HepG2 (cell line): Measurements from ENCODE around the gene ALCAM. TPM values are rescaled to one million over a fixed set of nuclear protein-coding genes. Genes with fewer than 3 reads are reported as not detected.

Experiments
- ARHGAP35 ChIP-seq: sonication (generic); formaldehyde crosslinking; IDR thresholded peaks from 2 replicates; pipeline ENCODE4 v1.9.0; 2022; ENCODE audit warnings: mild to moderate bottlenecking, inconsistent platforms, moderate library complexity, missing genetic modification reagents, borderline replicate concordance
- CBX1 ChIP-seq: IDR thresholded peaks from one replicate; pipeline ENCODE4 v1.6.1; 2016; ENCODE audit warnings: antibody characterized with exemption, low read depth
- FOXM1 ChIP-seq: sonication (generic); formaldehyde crosslinking; IDR thresholded peaks from 2 replicates; pipeline ENCODE4 v1.5.0; 2020; ENCODE audit warnings: missing genetic modification reagents
- HNRNPH1 ChIP-seq: fragments of 200-400 bp; formaldehyde crosslinking; optimal IDR thresholded peaks from 2 replicates; pipeline ENCODE3; 2017; ENCODE audit warnings: mild to moderate bottlenecking, low read depth, low read length
- NCOR1 ChIP-seq: fragments of 200-600 bp; sonication (generic); IDR thresholded peaks from 2 replicates; pipeline ENCODE4 v1.7.0; 2017; ENCODE audit warnings: antibody characterized with exemption, low read length, borderline replicate concordance
- PCBP2 ChIP-seq: fragments of 200-400 bp; formaldehyde crosslinking; optimal IDR thresholded peaks from 2 replicates; pipeline ENCODE3; 2018; ENCODE audit warnings: low read length, low read depth; ENCODE audit not compliant: poor library complexity, severe bottlenecking
- RARA ChIP-seq: IDR thresholded peaks from 2 replicates; pipeline ENCODE4 v1.6.1; 2016; ENCODE audit warnings: missing genetic modification reagents, missing compliant biosample characterization
- SIN3B ChIP-seq: fragments of 150-350 bp; IDR thresholded peaks from 2 replicates; pipeline ENCODE4 v1.6.1; 2014; ENCODE audit warnings: low read length
- SNAPC2 ChIP-seq: sonication (generic); formaldehyde crosslinking; IDR thresholded peaks from 2 replicates; pipeline ENCODE4 v1.8.1; 2022; ENCODE audit warnings: mild to moderate bottlenecking, missing genetic modification reagents
- ZFP90 ChIP-seq: sonication (generic); formaldehyde crosslinking; IDR thresholded peaks from 2 replicates; pipeline ENCODE4 v1.8.0; 2022; ENCODE audit warnings: missing genetic modification reagents, mild to moderate bottlenecking, inconsistent platforms, borderline replicate concordance
- ZMAT3 ChIP-seq: sonication (generic); formaldehyde crosslinking; conservative IDR thresholded peaks from 2 replicates; pipeline ENCODE4 v1.7.0; 2021; ENCODE audit warnings: missing genetic modification reagents
- ZNF12 ChIP-seq: sonication (generic); formaldehyde crosslinking; IDR thresholded peaks from 2 replicates; pipeline ENCODE4 v1.5.0; 2020; ENCODE audit warnings: missing genetic modification reagents
- ZNF431 ChIP-seq: sonication (generic); formaldehyde crosslinking; IDR thresholded peaks from 2 replicates; pipeline ENCODE4 v1.9.0; 2022; ENCODE audit warnings: missing genetic modification reagents, low read depth, mild to moderate bottlenecking, borderline replicate concordance
- ZNF550 ChIP-seq: sonication (generic); formaldehyde crosslinking; IDR thresholded peaks from 2 replicates; pipeline ENCODE4 v1.4.0; 2020; ENCODE audit warnings: mild to moderate bottlenecking, missing genetic modification reagents, borderline replicate concordance
- ZNF563 ChIP-seq: sonication (generic); formaldehyde crosslinking; IDR thresholded peaks from 2 replicates; pipeline ENCODE4 v1.8.0; 2022; ENCODE audit warnings: mild to moderate bottlenecking, moderate library complexity, missing genetic modification reagents
- polyA plus RNA-seq, 8 experiments: library from polyadenylated mRNA; depleted of rRNA in 3 of 8; stranded (reverse) in 7 of 8; unstranded in 1 of 8; fragments of >200 nt; fragmentation: Illumina TruSeq in 4 of 8; extraction: Trizol in 4 of 8; gene quantifications; 2 replicates each; pipeline versions ENCODE4 v1.2.1 to v1.2.3, GENCODE V29; 2011 to 2016; ENCODE audit warnings: low read depth in 4 of 8, missing spikeins in 1 of 8, mixed read lengths in 1 of 8; ENCODE audit not compliant: insufficient read depth in 1 of 8
- total RNA-seq, 5 experiments: library from RNA; depleted of rRNA; stranded (reverse); fragments of >200 nt; fragmentation: Illumina TruSeq; extraction: Trizol; gene quantifications; 2 replicates each; pipeline ENCODE4 v1.2.3, GENCODE V29; 2016; ENCODE audit warnings: low read depth in 1 of 5
- TF ChIP-seq, protein P1 (sequence below): sonication (generic); formaldehyde crosslinking; conservative IDR thresholded peaks from 2 replicates; pipeline ENCODE4 v1.8.0; 2022; ENCODE audit warnings: missing genetic modification reagents
- TF ChIP-seq, protein P2 (sequence below): sonication (generic); formaldehyde crosslinking; IDR thresholded peaks from 2 replicates; pipeline ENCODE4 v1.5.0; 2020; ENCODE audit warnings: missing genetic modification reagents
- TF ChIP-seq, protein P3 (sequence below): IDR thresholded peaks from 2 replicates; pipeline ENCODE4 v1.6.1; 2016; ENCODE audit warnings: mild to moderate bottlenecking, missing biosample characterization, missing genetic modification reagents
- TF ChIP-seq, protein P4 (sequence below): sonication (generic); formaldehyde crosslinking; IDR thresholded peaks from 2 replicates; pipeline ENCODE4 v1.4.0; 2020; ENCODE audit warnings: missing genetic modification reagents
- TF ChIP-seq, protein P5 (sequence below): sonication (generic); formaldehyde crosslinking; conservative IDR thresholded peaks from 2 replicates; pipeline ENCODE4 v1.4.0; 2020; ENCODE audit warnings: missing genetic modification reagents

ALCAM gene
- total and polyA plus RNA-seq, 2 of the 13 experiments (the other 11 are each of a cell fraction or from before 2014, with no cell fraction given) = 26.0 to 33.1 TPM

DNA sequence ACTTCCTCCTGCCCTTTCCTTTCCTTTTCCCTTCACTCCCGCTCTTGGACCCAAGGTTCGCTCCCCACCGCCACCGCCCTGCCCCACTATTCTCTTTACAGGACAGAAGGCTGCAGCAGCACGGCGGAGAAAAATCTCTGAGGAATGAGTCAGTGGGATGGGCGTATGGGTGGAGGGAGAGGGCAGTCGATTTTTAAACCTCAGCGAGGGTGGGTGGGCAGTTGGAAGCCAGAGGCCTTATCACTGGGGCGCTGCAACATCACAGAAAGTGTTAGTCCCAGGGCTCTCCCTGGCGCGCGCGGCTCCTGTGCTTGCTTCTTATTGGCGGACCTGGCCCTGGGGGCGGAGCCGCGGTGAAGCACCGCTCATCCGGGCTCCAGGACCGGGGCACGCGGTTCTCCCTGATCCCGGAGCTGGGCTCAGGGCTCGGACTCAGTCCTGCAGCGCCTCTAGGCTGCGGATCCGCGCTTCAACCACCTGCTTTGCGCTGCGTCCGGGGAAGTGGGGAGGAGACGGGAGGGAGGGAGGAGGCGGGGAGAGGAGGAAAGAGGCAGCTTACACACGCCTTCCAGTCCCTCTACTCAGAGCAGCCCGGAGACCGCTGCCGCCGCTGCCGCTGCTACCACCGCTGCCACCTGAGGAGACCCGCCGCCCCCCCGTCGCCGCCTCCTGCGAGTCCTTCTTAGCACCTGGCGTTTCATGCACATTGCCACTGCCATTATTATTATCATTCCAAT is at the start of gene ALCAM (continued):
- TF ChIP-seq, protein P1, sequence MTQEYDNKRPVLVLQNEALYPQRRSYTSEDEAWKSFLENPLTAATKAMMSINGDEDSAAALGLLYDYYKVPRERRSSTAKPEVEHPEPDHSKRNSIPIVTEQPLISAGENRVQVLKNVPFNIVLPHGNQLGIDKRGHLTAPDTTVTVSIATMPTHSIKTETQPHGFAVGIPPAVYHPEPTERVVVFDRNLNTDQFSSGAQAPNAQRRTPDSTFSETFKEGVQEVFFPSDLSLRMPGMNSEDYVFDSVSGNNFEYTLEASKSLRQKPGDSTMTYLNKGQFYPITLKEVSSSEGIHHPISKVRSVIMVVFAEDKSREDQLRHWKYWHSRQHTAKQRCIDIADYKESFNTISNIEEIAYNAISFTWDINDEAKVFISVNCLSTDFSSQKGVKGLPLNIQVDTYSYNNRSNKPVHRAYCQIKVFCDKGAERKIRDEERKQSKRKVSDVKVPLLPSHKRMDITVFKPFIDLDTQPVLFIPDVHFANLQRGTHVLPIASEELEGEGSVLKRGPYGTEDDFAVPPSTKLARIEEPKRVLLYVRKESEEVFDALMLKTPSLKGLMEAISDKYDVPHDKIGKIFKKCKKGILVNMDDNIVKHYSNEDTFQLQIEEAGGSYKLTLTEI (CRISPR knock-in tag) = no peak
- no peak for TF ChIP-seq ZNF550 (CRISPR knock-in tag)
- TF ChIP-seq, protein P2, sequence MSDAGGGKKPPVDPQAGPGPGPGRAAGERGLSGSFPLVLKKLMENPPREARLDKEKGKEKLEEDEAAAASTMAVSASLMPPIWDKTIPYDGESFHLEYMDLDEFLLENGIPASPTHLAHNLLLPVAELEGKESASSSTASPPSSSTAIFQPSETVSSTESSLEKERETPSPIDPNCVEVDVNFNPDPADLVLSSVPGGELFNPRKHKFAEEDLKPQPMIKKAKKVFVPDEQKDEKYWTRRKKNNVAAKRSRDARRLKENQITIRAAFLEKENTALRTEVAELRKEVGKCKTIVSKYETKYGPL (CRISPR knock-in tag) = peak; percentile 68; the same call in 1 of the 2 replicates
- TF ChIP-seq NCOR1 = no peak
- TF ChIP-seq, protein P3, sequence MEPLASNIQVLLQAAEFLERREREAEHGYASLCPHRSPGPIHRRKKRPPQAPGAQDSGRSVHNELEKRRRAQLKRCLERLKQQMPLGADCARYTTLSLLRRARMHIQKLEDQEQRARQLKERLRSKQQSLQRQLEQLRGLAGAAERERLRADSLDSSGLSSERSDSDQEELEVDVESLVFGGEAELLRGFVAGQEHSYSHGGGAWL (CRISPR knock-in tag) = peak; percentile 83
- TF ChIP-seq, protein P4, sequence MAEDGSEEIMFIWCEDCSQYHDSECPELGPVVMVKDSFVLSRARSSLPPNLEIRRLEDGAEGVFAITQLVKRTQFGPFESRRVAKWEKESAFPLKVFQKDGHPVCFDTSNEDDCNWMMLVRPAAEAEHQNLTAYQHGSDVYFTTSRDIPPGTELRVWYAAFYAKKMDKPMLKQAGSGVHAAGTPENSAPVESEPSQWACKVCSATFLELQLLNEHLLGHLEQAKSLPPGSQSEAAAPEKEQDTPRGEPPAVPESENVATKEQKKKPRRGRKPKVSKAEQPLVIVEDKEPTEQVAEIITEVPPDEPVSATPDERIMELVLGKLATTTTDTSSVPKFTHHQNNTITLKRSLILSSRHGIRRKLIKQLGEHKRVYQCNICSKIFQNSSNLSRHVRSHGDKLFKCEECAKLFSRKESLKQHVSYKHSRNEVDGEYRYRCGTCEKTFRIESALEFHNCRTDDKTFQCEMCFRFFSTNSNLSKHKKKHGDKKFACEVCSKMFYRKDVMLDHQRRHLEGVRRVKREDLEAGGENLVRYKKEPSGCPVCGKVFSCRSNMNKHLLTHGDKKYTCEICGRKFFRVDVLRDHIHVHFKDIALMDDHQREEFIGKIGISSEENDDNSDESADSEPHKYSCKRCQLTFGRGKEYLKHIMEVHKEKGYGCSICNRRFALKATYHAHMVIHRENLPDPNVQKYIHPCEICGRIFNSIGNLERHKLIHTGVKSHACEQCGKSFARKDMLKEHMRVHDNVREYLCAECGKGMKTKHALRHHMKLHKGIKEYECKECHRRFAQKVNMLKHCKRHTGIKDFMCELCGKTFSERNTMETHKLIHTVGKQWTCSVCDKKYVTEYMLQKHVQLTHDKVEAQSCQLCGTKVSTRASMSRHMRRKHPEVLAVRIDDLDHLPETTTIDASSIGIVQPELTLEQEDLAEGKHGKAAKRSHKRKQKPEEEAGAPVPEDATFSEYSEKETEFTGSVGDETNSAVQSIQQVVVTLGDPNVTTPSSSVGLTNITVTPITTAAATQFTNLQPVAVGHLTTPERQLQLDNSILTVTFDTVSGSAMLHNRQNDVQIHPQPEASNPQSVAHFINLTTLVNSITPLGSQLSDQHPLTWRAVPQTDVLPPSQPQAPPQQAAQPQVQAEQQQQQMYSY (CRISPR knock-in tag) = peak; percentile 96
- TF ChIP-seq, protein P5, sequence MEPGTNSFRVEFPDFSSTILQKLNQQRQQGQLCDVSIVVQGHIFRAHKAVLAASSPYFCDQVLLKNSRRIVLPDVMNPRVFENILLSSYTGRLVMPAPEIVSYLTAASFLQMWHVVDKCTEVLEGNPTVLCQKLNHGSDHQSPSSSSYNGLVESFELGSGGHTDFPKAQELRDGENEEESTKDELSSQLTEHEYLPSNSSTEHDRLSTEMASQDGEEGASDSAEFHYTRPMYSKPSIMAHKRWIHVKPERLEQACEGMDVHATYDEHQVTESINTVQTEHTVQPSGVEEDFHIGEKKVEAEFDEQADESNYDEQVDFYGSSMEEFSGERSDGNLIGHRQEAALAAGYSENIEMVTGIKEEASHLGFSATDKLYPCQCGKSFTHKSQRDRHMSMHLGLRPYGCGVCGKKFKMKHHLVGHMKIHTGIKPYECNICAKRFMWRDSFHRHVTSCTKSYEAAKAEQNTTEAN (CRISPR knock-in tag) = peak; percentile 86
- no peak for TF ChIP-seq ARHGAP35
- TF ChIP-seq RARA (CRISPR knock-in tag) = peak; percentile 15; the same call in 1 of the 2 replicates
- no peak; the same call in 1 of the 2 replicates for TF ChIP-seq ZMAT3 (CRISPR knock-in tag)
- peak; percentile 93 for TF ChIP-seq SNAPC2 (CRISPR knock-in tag)
- TF ChIP-seq ZNF563 (CRISPR knock-in tag) = peak; percentile 75; the same call in 1 of the 2 replicates
- TF ChIP-seq ZNF12 = 0 out of 2 replicates have a peak, but pooled peaks have one; percentile 14
- peak; percentile 35 for TF ChIP-seq PCBP2
- peak; percentile 80 for TF ChIP-seq ZNF431 (CRISPR knock-in tag)
- TF ChIP-seq CBX1 = no peak
- TF ChIP-seq ZFP90 = peak; percentile 86; the same call in 1 of the 2 replicates
- no peak for TF ChIP-seq FOXM1 (CRISPR knock-in tag)
- no peak for TF ChIP-seq SIN3B
- no peak for TF ChIP-seq HNRNPH1
